Hepatocyte (in vitro differentiated cells): ENCODE measurements around the gene HOXC12.

Experiments used
- CTCF ChIP-seq: fragments of 200-600 bp; sonication (generic); IDR thresholded peaks from 2 replicates; pipeline ENCODE4 v1.5.1; 2016; ENCODE audit warnings: antibody characterized with exemption, mild to moderate bottlenecking; ENCODE audit not compliant: poor library complexity
- EZH2 ChIP-seq: fragments of 200-600 bp; sonication (generic); IDR thresholded peaks from 2 replicates; pipeline ENCODE4 v1.6.1; 2016; ENCODE audit warnings: antibody characterized with exemption, mild to moderate bottlenecking, borderline replicate concordance

GRCh38 chr12:53975479-53976152 is 20.9 kb downstream of the HOXC12 start:
- TF ChIP-seq CTCF (no peak), EZH2 (no peak)
